Measurements from ENCODE around the gene GP1BA. TPM values are rescaled to one million over a fixed set of nuclear protein-coding genes. Genes with fewer than 3 reads are reported as not detected.
A peak's percentile ranks its signal among the peaks of the same experiment; 100 is the strongest.

GP1BA gene
- total RNA-seq, 2 donors from 2014 or later = not detected

GRCh38 chr17:4949321-4950074 lies 17.4 kb downstream of the GP1BA start:
- peaks cover 30 to 49% of the 10 kb centered on the region in 2 donors for H3K4me1 ChIP-seq (ENCODE audit: control insufficient read depth in 1 of 2, low read depth in 2 of 2)
- DNase-seq (ENCODE audit: low spot score) (no peak), ATAC-seq (ENCODE audit: insufficient number of reproducible peaks, low FRiP score, low read depth) (no peak)
- H3K27ac ChIP-seq = peak overlapping the region; percentile 93 to 97
- no peaks in the 10 kb centered on the region for H3K9me3 ChIP-seq
- peak overlapping the region; percentile 76 for H3K4me3 ChIP-seq
- H3K36me3 ChIP-seq = peaks cover 3% of the 10 kb centered on the region
- no peak for TF ChIP-seq CTCF (IDR thresholded peaks at IDR 0.05)
- H3K27me3 ChIP-seq (replicated peaks; ENCODE audit: insufficient read depth) = no peaks in the 10 kb centered on the region

DNA sequence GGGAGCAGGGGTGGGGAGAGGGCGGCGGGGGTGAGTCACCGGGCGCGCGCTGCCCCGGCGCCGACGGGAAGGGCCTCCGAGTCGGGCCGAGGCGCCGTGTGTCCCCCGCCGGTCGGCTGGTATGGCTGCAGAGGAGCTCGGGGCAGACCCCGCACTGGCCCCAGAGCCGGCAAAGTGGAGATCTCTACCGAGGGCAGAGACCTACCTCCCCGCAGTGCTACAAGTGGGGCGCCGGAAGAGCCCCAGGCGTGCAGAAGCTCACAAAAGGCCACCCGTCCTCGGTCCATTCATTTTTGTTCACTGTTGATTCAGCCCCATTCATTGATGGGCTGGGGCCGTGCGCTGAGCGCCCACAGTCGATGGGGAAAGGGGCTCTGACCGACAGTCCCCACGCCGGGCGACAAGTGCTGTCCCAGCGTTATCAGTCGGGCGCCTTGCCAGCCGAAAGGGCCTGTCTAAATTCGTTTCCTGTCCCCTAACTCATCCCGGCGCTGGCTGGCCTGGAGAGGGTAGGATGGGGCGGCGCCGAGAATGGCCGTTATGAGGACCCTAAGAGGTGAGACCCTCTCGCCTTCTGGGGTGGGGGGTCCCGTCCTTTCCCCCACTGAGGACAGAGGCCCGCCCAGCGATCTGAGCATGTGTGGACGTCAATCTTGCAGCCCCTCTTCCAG lies 18.1 kb downstream of the GP1BA start:
- no peak for TF ChIP-seq CTCF (IDR thresholded peaks at IDR 0.05)
- H3K9me3 ChIP-seq = no peaks in the 10 kb centered on the region
- DNase-seq (ENCODE audit: low spot score) (no peak), ATAC-seq (ENCODE audit: insufficient number of reproducible peaks, low FRiP score, low read depth) (no peak)
- H3K4me1 ChIP-seq (ENCODE audit: control insufficient read depth in 1 of 2, low read depth in 2 of 2) = peaks cover 22 to 42% of the 10 kb centered on the region in 2 donors
- no peaks in the 10 kb centered on the region for H3K27me3 ChIP-seq (replicated peaks; ENCODE audit: insufficient read depth)
- H3K4me3 ChIP-seq = peak overlapping the region; percentile 76
- peak overlapping the region; percentile 93 to 97 for H3K27ac ChIP-seq
- H3K36me3 ChIP-seq = peaks cover 3% of the 10 kb centered on the region

DNA sequence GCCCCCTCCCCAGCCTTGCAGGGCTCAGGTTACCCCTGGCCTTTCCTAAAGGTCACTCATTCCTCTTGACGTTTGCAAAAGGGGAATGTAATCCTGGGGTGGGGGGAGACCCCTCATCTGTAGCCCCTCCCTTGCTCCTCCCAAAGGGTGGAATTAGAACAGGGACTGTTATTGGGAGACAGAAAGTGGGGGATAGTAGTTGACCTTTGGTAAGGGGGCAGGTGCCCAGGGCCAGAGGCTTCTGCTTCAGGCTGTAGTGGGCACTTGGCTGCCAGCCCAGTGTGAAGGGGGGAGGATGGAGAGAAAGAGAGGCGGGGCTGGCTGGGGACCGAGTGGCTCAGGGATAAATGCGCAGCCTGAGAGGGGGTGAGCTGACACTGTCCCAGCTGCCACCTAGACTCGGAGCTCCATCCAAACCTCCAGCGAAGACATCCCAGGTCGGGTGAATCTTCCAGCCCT lies 18.7 kb downstream of the GP1BA start, which contains the start of gene ENO3:
ENO3 (plus strand) TSS at position 374 of the 459 bp plus-strand sequence. CDS start 711 bp downstream, outside the sequence.
- no peak for TF ChIP-seq CTCF (IDR thresholded peaks at IDR 0.05)
- peak within 1 kb of the TSS; percentile 76 for H3K4me3 ChIP-seq
- H3K9me3 ChIP-seq = no peaks in the 10 kb centered on the region
- H3K27ac ChIP-seq = peak within 1 kb of the TSS; percentile 93 to 97
- H3K27me3 ChIP-seq (replicated peaks; ENCODE audit: insufficient read depth) = no peaks in the 10 kb centered on the region
- H3K4me1 ChIP-seq (ENCODE audit: control insufficient read depth in 1 of 2, low read depth in 2 of 2) = peaks cover 17 to 36% of the 10 kb centered on the region in 2 donors
- DNase-seq (ENCODE audit: low spot score) (no peak), ATAC-seq (ENCODE audit: insufficient number of reproducible peaks, low FRiP score, low read depth) (no peak)
- H3K36me3 ChIP-seq = no peaks in the 10 kb centered on the region

GRCh38 chr17:4951486-4951885 lies 19.4 kb downstream of the GP1BA start:
- Histone ChIP-seq H3K27me3 (replicated peaks; ENCODE audit: insufficient read depth) (no peaks in the 10 kb centered on the region), H3K4me3 (no peak overlapping the region), H3K4me1 (ENCODE audit: control insufficient read depth in 1 of 2, low read depth in 2 of 2) (peaks cover 12 to 29% of the 10 kb centered on the region in 2 donors), H3K27ac (peak overlapping the region in 1 of 2 donors; percentile 97), H3K9me3 (no peaks in the 10 kb centered on the region), H3K36me3 (no peaks in the 10 kb centered on the region)
- ATAC-seq (ENCODE audit: insufficient number of reproducible peaks, low FRiP score, low read depth) (no peak), DNase-seq (ENCODE audit: low spot score) (no peak)
- no peak for TF ChIP-seq CTCF (IDR thresholded peaks at IDR 0.05)

DNA sequence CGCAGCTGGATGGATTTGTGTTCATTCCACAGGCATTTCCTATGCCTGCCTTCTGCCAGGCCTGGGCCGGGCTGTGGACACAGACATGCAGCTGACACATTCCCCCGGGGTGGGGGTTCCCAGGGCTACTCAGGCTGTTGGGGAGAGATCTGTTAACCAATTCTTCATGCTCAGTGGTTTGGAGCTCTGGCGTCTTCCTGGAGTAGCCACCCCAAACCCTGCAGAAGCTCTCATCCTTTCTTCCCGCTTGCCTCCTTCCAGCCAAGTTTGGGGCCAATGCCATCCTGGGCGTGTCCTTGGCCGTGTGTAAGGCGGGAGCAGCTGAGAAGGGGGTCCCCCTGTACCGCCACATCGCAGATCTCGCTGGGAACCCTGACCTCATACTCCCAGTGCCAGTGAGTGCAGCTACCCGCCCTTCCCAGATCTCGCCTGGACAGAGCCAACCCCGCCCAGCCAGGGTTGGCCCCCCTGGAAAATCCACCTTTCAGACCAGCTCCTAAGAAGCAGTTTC lies 21.4 kb downstream of the GP1BA start:
- peak overlapping the region; percentile 60 to 73 for H3K27ac ChIP-seq
- ATAC-seq (ENCODE audit: insufficient number of reproducible peaks, low FRiP score, low read depth) (no peak), DNase-seq (ENCODE audit: low spot score) (no peak)
- H3K36me3 ChIP-seq = no peaks in the 10 kb centered on the region
- TF ChIP-seq CTCF (IDR thresholded peaks at IDR 0.05) = no peak
- H3K27me3 ChIP-seq (replicated peaks; ENCODE audit: insufficient read depth) = no peaks in the 10 kb centered on the region
- no peaks in the 10 kb centered on the region for H3K9me3 ChIP-seq
- H3K4me1 ChIP-seq (ENCODE audit: control insufficient read depth in 1 of 2, low read depth in 2 of 2) = peaks cover 12 to 28% of the 10 kb centered on the region in 2 donors
- H3K4me3 ChIP-seq = no peak overlapping the region

Measured in thoracic aorta (tissue), 2 donors.